Fibroblast of gingiva (primary cell): ENCODE data around the gene SPAG8.

Experiments used
- DNase-seq: peaks from one replicate; pipeline ENCODE4 v3.0.0-alpha.2; 2011; ENCODE audit warnings: low read depth

SPAG8 gene

DNA sequence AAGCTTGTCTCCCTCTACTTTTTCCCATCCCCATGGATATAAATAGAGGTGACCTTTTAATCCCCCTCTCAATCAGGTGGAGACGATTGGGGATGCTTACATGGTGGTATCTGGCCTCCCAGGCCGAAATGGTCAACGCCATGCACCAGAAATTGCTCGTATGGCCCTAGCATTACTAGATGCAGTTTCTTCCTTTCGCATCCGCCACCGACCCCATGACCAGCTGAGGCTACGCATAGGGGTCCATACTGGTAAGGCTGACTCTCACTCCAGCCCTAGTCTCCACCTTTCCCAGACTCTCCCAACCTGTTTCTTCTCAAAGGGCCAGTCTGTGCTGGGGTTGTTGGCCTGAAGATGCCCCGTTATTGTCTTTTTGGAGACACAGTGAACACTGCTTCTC, 3.6 kb downstream of the SPAG8 start:
- no peak for DNase-seq

DNA sequence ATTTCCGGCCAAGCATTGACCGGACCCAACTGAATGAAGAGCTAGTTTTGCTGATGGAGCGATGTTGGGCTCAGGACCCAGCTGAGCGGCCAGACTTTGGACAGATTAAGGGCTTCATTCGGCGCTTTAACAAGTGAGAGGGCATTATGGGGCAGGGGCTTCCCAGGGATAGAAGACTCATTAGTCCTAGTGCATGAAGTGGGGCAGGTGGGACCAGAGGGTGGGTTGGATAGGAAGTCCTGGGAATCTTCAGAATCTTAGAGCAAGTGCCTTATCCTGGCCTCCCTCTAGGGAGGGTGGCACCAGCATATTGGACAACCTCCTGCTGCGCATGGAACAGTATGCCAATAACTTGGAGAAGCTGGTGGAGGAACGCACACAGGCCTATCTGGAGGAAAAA, 6.0 kb downstream of the SPAG8 start:
- DNase-seq: no peak

DNA sequence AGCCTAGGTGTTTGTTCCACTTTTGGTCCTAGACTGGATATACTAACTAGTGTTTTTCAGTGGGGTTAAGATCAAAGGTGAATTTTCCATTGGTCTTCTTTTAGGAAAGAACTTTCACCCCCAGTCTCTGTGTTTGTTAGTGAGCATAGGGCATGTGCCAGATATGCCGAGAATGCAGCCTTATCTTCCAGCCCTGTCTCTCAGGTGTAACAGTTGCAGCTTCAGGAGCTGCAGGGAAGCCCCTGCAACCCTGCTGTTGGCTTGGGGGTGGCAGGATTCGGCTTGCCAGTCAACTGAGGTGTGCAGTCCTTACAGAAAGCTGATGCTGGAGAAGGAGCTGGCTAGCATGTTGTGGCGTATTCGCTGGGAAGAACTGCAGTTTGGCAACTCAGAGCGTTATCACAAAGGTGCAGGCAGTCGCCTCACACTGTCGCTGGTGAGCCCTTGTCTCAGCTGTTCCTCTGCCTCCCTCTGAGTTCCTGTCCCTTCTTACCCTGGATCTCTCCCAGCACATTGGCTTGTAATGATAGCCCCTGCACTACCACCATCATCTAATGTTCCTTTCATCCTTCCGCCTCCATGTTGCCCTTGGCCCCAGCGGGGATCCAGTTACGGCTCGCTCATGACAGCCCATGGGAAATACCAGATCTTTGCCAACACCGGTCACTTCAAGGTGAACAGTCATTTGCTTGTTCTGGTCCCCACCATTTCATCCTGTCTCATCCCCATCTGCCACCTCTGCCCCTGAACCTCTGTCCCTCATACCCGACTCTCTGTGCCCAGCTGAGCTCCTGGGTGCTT, 10.5 kb downstream of the SPAG8 start:
- no peak for DNase-seq

DNA sequence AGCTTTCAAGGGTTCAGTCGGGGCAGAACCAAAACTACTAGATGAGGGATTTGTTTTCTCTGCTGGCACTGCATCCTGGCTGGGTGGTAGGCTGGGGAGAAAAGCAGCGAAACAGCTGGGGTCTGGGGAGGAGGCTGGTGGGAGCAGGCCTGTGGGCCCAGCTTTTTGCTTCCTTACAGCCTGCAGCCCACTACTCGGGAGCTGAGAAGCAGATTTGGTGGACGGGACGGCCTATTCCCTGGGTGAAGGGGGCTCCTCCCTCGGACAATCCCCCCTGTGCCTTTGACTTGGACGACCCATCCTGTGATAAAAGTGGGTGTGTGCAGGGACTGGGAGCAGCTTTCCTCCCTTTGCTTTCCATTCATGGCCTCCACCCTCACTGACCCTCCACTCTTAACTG, 11.5 kb downstream of the SPAG8 start:
- DNase-seq: no peak

DNA sequence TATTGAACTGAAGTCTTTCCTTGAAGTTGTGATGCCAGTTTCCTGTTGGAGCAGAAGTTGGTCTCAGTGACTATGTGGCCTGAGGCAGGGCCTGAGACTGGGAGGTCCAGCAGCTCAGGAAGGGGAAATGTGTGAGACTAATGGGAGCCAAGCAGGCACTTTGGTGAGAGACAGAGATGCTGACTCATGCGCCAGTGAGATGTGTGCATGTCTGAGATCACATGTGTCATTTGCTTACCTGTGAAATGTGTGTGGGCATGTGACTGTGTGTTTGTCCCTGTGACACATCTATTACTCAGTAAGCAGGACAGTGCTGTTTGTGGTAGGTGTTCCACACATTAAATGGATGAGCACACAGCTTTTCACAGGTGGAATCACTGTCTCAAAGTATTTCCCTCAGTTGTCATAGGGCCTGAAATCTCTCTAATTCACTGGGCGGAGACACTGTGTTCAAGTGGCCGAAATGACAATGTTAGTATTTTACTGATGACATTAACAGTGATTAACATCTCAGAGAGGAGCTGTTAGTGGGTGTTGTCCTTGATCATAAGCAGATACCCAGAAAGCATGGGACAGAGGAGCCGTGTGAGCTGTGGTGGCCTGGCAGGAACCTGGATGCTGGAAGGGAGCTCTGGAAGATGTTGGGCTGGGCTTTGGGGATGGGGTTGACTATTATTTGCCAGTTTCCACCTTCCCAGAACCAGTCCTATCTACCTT, 13.2 kb downstream of the SPAG8 start:
- no peak for DNase-seq

DNA sequence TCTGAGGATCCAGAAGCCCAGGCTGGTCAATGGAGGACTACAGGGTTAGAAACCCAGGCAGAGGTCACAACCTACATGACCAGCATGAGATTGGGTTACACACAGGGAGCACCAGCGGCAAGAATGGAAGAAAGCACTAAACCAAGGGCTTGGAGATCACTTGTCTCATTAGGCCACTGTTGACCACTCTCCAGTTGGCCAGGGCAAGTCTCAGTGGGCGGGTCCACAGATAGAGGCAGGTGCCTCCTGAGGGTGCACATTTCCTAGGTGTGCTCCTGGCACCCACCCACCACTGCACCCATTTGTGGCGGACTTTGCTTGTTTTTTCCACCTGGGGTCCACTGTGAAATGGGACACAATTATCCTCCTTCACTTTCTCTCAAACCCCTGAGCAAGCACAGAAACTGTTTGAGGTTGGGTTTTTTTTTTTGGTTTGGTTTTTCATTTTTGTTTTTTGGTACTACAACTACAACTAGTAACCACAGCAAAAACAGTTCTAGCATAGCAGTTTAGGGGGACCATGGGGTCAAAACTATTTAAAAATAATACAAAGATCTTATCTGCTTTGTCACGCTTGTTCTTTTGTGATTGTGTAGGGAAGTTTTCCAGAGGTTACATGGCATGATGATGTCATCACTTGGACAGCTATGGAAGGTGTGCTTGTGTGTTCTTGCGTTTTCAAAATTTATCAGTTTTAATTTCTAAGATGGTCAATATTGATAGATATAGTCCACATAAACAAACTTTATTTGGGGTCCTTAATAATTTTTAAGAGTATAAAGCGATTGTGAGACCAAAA, 14.6 kb downstream of the SPAG8 start:
- no peak for DNase-seq

DNA sequence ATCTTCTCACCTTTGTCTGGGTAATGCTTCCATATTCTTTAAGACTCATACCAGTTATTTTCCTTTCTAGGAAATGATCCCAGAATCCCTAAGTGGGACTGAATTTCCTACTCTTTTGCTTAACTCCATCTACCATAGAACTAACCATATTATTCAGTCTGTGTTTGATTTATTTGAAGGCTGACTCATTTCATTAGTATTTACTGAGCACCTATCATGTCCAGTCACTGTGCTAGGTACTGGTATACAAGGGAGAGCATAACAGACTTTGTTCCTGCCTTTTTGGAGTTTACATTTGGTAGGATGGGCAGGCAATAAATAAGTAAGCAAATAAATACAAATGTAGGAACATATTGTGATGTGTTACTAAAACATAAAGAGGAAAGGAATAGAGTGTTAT, 16.4 kb downstream of the SPAG8 start:
- DNase-seq: no peak

DNA sequence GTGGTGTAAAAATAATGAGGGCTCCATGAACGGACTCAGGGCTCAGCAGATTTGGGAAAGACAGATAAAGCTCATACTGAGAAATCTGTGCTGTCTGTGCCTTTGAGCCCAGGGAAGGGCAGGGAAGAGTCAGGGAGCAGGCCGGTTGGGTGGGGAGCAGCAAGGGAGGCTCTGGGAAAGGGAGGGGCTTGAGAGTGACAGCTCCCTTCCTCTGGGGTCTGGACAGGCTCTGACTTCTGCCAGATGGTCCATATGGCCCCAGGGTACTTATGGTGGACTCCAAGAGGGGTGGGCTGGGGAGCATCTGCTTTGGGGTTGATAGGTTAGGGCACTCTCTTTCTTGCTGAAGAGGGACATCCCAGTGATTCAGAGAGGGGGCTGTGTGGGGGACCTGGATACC, 18.6 kb downstream of the SPAG8 start:
- no peak for DNase-seq

DNA sequence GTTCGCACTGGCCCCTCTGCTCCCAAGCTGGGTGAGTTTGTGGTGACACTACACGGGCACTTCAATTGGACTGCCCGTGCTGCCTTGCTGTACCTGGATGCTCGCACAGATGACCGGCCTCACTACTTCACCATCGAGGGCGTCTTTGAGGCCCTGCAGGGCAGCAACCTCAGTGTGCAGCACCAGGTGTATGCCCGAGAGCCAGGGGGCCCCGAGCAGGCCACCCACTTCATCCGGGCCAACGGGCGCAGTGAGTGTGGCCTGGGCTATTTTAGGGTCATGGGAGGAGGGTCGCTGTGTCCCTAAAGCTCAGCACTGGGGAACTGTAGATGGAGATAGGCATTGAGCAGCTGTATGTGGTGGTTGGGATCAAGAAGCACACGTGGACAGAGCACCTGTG, 19.2 kb downstream of the SPAG8 start:
- no peak for DNase-seq

DNA sequence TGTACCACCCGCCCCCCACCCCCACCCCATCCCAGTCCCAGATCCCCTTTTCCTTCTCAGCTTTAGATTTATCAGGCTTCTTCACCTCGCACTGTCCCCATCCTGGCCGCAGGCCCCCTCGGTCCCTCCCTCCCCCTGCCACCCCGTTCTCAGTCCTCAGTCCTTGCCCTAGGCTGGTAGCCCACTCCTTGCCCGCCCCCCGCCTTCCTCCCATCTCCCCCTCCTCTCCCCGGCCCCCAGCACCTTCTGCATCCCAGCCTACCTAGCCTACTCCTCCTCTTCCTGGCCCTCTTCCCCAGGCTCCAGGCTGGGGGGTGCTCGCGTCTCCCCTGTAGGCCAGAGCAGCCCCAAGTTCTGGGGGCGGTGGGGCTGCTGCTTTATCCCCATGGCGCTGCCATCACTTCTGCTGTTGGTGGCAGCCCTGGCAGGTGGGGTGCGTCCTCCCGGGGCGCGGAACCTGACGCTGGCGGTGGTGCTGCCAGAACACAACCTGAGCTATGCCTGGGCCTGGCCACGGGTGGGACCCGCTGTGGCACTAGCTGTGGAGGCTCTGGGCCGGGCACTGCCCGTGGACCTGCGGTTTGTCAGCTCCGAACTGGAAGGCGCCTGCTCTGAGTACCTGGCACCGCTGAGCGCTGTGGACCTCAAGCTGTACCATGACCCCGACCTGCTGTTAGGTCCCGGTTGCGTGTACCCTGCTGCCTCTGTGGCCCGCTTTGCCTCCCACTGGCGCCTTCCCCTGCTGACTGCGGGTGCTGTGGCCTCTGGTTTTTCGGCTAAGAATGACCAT, 19.8 kb downstream of the SPAG8 start:
- DNase-seq: no peak

DNA sequence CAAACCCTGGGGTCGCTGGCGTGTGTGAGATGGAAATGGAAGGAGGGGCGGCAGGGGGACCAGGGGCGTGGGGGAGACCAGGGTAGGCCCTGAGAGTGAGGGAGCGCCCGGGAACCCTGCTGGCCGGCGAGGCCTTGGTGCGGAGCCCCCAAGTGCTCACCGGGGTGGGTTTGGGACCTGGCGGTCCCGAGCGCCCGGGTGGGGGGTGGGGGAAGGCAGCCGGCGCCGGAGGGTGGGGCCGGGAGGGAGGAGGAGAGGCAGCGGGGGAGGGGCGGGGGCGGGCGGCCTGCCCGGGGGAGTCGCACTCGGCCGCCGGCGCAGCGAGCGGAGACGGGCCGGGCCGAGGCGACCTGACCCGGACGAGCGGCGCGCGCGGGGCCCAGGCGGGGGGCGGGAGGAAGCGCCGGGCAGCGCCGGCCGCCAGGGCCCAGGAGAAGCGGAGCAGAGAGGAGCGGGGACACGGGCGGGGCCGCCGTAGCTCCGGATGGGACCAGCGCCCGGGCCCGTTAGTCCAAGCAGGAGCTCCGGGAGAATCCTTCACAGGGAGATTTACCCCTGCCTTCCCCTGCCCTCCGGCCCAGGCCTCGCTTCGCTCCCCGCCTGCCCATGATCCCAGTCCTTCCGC, 20.7 kb downstream of the SPAG8 start, which contains the start of gene NPR2:
TSS of gene NPR2 (plus strand) at position 295 of the 625 bp plus-strand sequence. CDS start 818 bp downstream, outside the sequence.
- DNase-seq: peak; percentile 46

DNA sequence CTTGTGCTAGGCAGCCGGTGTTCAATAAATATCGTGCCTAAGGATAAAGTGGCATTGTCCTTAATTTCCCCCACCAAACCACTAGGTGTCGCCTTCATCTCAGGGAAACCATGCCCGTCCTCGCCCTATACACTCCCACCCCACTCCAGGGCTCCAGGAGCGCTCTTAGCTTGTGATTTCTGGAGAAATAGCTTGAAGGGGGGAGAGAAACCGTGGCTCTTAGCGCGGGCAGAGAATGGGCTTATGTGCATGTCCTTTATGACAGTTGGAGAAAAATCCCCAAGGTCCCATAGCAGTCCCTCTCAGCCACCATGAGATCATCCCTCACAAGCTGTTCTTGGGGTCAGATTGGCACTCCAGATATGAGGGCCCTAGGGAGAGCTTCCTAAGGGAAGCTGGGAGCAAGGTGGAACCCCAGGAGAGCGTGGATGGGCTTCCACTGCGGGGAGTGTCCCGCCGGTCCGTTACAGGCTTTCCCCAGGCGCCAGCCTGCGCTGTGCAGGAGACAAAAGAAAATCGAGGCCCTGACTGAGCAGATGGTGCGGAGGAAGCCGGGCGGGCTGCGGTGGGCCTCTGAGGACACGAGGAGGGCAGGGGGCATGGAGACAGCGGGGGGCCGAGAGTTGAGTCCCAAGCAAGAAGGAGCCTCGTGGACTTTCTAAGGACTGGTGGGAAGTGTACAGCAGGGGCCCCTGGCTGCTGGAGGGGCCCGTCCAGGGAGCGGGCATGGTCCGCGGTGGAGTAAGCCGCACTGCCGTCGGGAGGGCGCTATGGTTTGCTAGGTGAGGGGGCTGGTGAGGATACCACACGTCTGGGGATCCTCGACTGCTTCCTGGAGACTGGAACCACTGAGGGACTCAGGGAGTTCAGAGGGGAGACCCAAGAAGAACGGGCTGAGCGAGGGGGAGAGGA, 21.4 kb downstream of the SPAG8 start:
- DNase-seq: peak; percentile 79

DNA sequence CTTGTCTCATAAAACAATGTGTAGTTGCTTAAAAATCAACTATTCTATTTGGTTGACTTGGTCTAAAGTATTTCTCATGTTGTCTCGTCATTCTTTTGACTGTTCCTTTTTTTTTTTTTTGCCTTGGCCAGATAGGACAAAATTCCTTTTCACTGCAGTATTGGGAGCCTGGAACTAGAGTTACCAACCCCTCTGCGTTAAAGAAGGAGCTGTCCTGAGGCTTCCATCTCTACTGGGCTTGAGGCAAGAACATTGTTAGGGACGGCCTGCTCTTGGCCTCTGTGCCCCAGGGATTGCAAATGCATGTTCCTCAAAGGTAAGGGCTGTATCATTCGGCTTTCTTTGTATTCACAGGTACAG, 22.1 kb downstream of the SPAG8 start:
- DNase-seq: no peak

DNA sequence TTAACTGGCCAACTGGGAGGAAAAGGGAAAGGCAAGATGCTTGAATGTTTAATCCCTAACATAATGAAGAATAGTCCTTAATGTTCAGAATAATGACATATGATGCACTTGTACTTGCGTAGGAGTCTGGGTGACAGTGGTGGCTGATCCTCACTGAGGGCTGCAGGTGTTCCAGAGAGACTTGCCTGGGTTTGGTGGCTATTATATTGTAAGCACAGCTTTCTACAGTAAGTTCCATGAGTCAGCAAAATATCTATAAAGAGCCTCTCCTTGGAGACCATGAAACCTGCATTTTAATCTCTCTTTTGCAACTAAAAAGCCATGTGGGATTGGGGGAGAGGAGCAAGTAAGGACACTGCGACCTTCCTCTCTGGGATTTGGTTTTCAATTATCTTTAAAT, 22.5 kb downstream of the SPAG8 start:
- no peak for DNase-seq

DNA sequence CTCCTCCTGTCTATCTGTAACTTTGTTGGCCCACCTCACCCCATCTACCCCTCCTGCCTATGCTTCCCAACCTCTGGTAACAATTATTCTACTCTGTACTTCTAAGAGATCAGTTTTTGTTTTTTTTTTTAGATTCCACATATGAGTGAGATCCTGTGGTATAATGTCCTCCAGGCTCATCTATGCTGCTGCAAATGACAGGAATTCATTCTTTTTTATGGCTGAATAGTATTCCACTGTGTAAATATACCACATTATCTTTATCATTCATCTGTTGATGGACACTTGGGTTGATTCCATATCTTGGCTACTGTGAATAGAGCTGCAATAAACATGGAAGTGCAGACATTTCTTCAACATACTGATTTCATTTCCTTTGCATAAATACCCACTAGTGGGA, 28.6 kb downstream of the SPAG8 start:
- no peak for DNase-seq

DNA sequence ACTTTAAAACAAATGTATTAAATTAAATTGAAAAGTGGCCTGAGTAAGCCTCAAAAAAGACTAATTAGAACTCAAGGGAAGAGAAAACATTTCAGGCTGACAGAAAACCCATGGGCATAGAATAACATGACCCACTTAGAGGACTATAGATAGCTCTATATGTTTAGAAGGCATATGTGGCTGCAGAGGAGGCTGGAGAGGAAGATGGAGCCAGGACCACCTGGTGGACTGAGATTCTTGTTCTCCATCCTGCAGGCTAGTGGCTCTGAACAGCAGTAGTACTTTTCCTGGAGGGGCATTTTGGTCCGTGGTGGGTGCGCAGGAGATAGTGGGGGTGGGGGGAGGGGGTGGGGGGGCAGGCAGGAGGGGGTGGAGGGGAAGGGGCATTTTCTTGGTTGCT, 31.0 kb downstream of the SPAG8 start:
- DNase-seq: no peak

DNA sequence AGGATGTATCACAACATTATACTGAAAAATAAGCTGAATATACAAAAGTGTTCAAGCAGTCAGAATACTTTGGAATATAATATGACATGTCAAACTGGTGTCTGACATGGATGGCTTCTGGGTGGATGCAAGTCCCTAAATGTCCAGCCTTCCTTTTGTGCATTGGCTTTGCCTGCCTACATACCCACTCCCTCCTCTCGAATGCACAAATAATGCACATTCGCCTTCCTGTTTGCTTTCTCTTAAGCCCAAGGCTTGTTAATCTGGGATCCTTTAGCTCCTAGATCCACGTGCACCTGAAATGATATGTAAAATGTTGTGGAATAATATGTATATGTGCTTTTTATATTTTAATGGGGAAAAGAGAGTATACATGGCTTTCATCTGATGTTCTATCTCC, 33.6 kb downstream of the SPAG8 start:
- no peak for DNase-seq

DNA sequence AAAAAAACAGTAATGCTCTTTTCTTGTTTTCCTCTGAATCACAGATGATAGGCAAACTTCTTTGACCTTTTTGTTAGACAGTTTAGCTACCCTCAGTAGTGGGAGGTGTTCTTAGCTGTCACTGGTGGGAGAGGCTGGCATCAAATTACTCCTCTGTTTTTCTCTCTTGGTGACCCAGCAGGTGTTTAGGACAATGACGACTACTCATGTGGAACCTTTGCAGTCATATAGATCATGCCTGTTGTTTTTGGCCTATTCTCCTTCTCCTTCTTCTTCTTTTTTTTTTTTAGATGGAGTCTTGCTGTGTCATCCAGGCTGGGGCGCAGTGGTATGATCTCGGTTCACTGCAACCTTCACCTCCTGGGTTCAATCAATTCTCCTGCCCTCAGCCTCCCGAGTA, 36.0 kb downstream of the SPAG8 start:
- no peak for DNase-seq

DNA sequence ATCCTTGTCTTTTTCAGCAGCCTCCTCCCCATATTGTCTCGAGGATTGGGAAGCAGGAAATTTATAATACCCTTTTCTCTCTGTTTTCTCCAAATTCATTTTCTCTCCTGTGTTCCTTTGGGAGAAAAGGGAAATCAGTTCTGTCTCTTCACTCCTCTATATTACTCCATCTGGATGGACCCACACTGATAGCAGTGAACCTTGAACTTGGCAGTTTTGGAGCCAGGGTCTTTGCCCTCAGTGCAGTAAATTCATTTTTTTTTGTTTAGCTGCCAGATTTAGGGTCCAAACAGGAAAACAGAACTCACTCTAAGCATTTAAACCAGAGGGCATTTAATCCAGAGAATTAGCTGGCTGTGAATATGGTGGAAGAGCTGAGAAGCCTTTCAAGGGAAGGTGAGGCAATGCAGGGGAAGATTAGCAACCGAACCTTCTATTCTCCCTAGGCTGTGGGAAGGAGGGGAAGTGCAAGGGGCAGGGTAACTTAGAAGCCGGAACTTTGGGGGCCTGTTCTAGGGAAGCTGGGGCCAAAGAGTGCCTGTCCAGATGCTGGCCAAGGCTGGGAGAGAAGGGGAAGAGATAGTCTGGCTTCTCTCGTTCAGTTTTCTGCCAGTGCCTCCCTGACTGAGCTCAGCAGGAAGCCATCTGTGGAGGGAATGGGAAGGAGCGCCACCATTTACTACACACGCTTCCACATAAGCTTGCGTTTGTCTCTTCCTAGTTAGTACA, 37.0 kb downstream of the SPAG8 start:
- DNase-seq: no peak

DNA sequence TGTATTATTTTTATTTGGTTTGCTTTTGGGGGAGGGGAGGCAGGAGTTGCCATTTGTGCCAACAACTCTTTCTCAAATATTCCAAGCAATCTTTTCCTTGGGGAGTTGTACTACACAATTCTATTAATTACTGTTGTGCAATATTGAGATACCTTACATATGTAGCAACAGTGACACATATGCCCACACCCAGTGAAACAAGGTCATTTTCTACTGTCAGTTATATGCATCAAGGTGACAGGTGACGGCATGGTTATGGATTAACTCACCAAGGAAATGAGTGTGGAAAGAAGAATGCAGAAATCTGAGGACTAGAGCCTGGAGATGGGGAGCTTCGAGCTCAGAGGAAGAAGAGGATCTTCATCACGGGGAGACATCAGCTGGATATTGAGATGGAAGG, 40.1 kb downstream of the SPAG8 start:
- no peak for DNase-seq
